HL-60 (cell line): ENCODE results near the gene PPP2R5E.

Source experiments
- DNase-seq, 2 experiments: peaks; one replicate each; pipeline ENCODE4 v3.0.0-alpha.2; 2010 to 2020; ENCODE audit warnings: low read depth in 1 of 2, low spot score in 1 of 2
- H3K27ac ChIP-seq: fragments of 250-450 bp; sonication (Bioruptor Pico); replicated peaks from 2 replicates; pipeline ENCODE4 v1.5.1; 2020; ENCODE audit warnings: mild to moderate bottlenecking, moderate library complexity
- H3K27me3 ChIP-seq: fragments of 250-450 bp; sonication (Bioruptor Pico); 2 replicates; pipeline ENCODE4 v1.5.1; 2021; ENCODE audit warnings: mild to moderate bottlenecking, moderate library complexity; ENCODE audit not compliant: insufficient read depth, poor library complexity, severe bottlenecking
- H3K4me3 ChIP-seq: replicated peaks from 2 replicates; pipeline ENCODE4 v1.5.1; 2011; ENCODE audit warnings: mild to moderate bottlenecking, control low read depth, low read length; ENCODE audit not compliant: insufficient read depth
- GABPA ChIP-seq: IDR thresholded peaks from 2 replicates; pipeline ENCODE4 v1.6.1; 2012; ENCODE audit warnings: low read depth
- POLR2AphosphoS5 ChIP-seq: IDR thresholded peaks from 2 replicates; pipeline ENCODE4 v1.6.1; 2012; ENCODE audit warnings: low read depth
- SPI1 ChIP-seq: IDR thresholded peaks from 2 replicates; pipeline ENCODE4 v1.6.1; 2012; ENCODE audit warnings: low read depth, mild to moderate bottlenecking, borderline replicate concordance
- TF ChIP-seq, protein P1 (sequence below): IDR thresholded peaks from 2 replicates; pipeline ENCODE4 v1.6.1; 2012; ENCODE audit warnings: low read depth; ENCODE audit not compliant: insufficient replicate concordance
- TF ChIP-seq, protein P2 (sequence below): IDR thresholded peaks from one replicate; pipeline ENCODE4 v1.5.1; 2011; ENCODE audit warnings: low read length, control low read depth, inconsistent platforms; ENCODE audit not compliant: insufficient read depth

The PPP2R5E gene

DNA sequence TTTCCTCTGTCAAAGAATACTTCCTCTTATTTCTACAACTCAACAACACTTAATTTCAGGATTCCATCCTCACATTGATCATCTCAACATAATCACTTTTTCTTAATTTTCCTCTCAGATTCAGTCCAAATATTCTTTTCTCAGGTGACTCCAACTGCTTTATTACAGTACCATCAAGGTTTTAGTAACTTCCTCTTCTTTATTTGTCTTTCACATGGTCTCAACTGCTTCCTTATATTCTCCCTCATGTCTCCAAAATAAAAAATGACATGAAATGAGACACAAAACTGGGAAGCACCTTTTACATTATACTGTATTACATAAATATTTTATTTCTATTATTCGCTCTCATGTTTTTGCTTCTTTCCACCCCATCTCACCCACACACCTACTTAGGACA lies 55.5 kb downstream of the PPP2R5E start:
- Histone ChIP-seq H3K27me3 (no peaks in the 10 kb centered on the region), H3K27ac (no peak overlapping the region), H3K4me3 (no peak overlapping the region)
- TF ChIP-seq GABPA (no peak), POLR2AphosphoS5 (no peak), SPI1 (no peak)
- TF ChIP-seq, protein P1, sequence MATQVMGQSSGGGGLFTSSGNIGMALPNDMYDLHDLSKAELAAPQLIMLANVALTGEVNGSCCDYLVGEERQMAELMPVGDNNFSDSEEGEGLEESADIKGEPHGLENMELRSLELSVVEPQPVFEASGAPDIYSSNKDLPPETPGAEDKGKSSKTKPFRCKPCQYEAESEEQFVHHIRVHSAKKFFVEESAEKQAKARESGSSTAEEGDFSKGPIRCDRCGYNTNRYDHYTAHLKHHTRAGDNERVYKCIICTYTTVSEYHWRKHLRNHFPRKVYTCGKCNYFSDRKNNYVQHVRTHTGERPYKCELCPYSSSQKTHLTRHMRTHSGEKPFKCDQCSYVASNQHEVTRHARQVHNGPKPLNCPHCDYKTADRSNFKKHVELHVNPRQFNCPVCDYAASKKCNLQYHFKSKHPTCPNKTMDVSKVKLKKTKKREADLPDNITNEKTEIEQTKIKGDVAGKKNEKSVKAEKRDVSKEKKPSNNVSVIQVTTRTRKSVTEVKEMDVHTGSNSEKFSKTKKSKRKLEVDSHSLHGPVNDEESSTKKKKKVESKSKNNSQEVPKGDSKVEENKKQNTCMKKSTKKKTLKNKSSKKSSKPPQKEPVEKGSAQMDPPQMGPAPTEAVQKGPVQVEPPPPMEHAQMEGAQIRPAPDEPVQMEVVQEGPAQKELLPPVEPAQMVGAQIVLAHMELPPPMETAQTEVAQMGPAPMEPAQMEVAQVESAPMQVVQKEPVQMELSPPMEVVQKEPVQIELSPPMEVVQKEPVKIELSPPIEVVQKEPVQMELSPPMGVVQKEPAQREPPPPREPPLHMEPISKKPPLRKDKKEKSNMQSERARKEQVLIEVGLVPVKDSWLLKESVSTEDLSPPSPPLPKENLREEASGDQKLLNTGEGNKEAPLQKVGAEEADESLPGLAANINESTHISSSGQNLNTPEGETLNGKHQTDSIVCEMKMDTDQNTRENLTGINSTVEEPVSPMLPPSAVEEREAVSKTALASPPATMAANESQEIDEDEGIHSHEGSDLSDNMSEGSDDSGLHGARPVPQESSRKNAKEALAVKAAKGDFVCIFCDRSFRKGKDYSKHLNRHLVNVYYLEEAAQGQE: no peak
- TF ChIP-seq, protein P2, sequence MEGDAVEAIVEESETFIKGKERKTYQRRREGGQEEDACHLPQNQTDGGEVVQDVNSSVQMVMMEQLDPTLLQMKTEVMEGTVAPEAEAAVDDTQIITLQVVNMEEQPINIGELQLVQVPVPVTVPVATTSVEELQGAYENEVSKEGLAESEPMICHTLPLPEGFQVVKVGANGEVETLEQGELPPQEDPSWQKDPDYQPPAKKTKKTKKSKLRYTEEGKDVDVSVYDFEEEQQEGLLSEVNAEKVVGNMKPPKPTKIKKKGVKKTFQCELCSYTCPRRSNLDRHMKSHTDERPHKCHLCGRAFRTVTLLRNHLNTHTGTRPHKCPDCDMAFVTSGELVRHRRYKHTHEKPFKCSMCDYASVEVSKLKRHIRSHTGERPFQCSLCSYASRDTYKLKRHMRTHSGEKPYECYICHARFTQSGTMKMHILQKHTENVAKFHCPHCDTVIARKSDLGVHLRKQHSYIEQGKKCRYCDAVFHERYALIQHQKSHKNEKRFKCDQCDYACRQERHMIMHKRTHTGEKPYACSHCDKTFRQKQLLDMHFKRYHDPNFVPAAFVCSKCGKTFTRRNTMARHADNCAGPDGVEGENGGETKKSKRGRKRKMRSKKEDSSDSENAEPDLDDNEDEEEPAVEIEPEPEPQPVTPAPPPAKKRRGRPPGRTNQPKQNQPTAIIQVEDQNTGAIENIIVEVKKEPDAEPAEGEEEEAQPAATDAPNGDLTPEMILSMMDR: no peak
- DNase-seq: no peak

DNA sequence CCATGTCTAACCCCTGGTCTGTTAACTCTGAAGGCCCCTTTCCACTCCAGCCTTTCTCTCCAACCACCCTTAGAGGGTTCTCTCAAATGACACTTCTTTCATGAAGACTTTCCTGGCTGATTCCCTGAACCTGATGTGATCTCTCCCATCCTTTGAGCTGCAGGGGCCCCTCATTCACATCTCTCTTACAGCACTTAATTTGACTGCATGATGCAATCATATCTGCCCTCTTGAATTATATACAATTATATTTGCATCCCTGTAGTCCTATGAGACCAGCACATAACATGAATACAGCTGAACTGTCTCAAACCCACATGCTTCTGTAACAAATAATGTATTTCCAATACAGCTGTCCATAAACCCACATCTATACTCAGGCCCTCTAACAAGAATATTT lies 56.4 kb downstream of the PPP2R5E start:
- TF ChIP-seq, protein P2: no peak
- no peak for TF ChIP-seq GABPA
- TF ChIP-seq POLR2AphosphoS5: no peak
- TF ChIP-seq, protein P1: no peak
- no peak for TF ChIP-seq SPI1
- Histone ChIP-seq H3K27me3 (no peaks in the 10 kb centered on the region), H3K27ac (no peak overlapping the region), H3K4me3 (no peak overlapping the region)
- no peak for DNase-seq

DNA sequence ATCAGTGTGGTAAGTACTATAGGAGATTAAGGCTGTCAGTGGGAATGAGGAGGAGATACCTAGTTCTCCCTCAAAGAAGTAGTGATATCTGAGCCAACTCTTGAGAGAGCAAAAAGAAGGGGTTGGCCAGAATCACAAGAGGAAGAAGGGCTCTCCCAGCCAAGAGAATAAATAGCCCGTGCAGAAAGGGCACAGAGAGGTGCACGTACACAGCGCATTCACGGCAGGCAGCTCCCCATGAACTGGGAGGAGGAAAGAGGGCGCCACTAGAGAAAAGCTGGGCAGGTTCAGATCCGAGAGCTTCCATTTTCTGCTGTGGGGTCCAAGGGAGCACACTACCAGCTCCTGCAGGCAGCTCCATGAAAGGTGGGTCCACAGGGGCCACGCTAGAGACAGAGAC lies 59.9 kb downstream of the PPP2R5E start:
- H3K4me3 ChIP-seq: no peak overlapping the region
- DNase-seq: no peak
- no peak overlapping the region for H3K27ac ChIP-seq
- H3K27me3 ChIP-seq: no peaks in the 10 kb centered on the region
- TF ChIP-seq SPI1 (no peak), GABPA (no peak), POLR2AphosphoS5 (no peak)
- TF ChIP-seq, protein P2: no peak
- TF ChIP-seq, protein P1: no peak
